ENCODE data around the gene ARIH2. TPM values are rescaled to one million over a fixed set of nuclear protein-coding genes. Genes with fewer than 3 reads are reported as not detected.

ARIH2 gene
- total RNA-seq, 1 experiment from 2014 or later, result 76.8 TPM

GRCh38 chr3:48945891-48946549 is 27.4 kb downstream of the ARIH2 start:
- no peak for TF ChIP-seq EZH2 (IDR thresholded peaks at IDR 0.05; ENCODE audit: borderline replicate concordance, low read depth, low read length, poor library complexity, severe bottlenecking)
- TF ChIP-seq CTCF (conservative IDR thresholded peaks at IDR 0.05; ENCODE audit: low read depth, low read length), result no peak
- H3K4me1 ChIP-seq (ENCODE audit: insufficient read depth, low read length, poor library complexity, severe bottlenecking), result no peaks in the 10 kb centered on the region
- H3K9me3 ChIP-seq (ENCODE audit: low read depth, low read length, poor library complexity, severe bottlenecking), result no peaks in the 10 kb centered on the region
- no peak overlapping the region for H3K4me3 ChIP-seq (ENCODE audit: low read depth, low read length, poor library complexity, severe bottlenecking)
- H3K27ac ChIP-seq (ENCODE audit: low read depth, low read length, poor library complexity, severe bottlenecking), result no peak overlapping the region
- ChIA-PET POLR2A (ENCODE audit: low non-redundant PET) (no interaction called here), CTCF (no interaction called here)
- intact Hi-C loops (cut with micrococcal nuclease; ENCODE audit: unreplicated experiment), result no loop called here
- no peaks in the 10 kb centered on the region for H3K27me3 ChIP-seq (replicated peaks; ENCODE audit: insufficient read depth, low read depth, low read length, poor library complexity)
- no peak for DNase-seq (ENCODE audit: low spot score)
- no peaks in the 10 kb centered on the region for H3K36me3 ChIP-seq (ENCODE audit: insufficient read depth, low read length, poor library complexity, severe bottlenecking)
- no TSS peak for BruUV-seq (replicated peaks)

GRCh38 chr3:48949376-48949717 is 30.7 kb downstream of the ARIH2 start:
- Histone ChIP-seq H3K27me3 (replicated peaks; ENCODE audit: insufficient read depth, low read depth, low read length, poor library complexity) (no peaks in the 10 kb centered on the region), H3K27ac (ENCODE audit: low read depth, low read length, poor library complexity, severe bottlenecking) (no peak overlapping the region), H3K9me3 (ENCODE audit: low read depth, low read length, poor library complexity, severe bottlenecking) (no peaks in the 10 kb centered on the region), H3K4me1 (ENCODE audit: insufficient read depth, low read length, poor library complexity, severe bottlenecking) (no peaks in the 10 kb centered on the region), H3K4me3 (ENCODE audit: low read depth, low read length, poor library complexity, severe bottlenecking) (no peak overlapping the region), H3K36me3 (ENCODE audit: insufficient read depth, low read length, poor library complexity, severe bottlenecking) (no peaks in the 10 kb centered on the region)
- CTCF ChIA-PET, result no interaction called here
- intact Hi-C loops (cut with micrococcal nuclease; ENCODE audit: unreplicated experiment), result no loop called here
- no TSS peak for BruUV-seq (replicated peaks)
- DNase-seq (ENCODE audit: low spot score), result no peak
- POLR2A ChIA-PET (ENCODE audit: low non-redundant PET), result no interaction called here
- no peak for TF ChIP-seq CTCF (conservative IDR thresholded peaks at IDR 0.05; ENCODE audit: low read depth, low read length)
- TF ChIP-seq EZH2 (IDR thresholded peaks at IDR 0.05; ENCODE audit: borderline replicate concordance, low read depth, low read length, poor library complexity, severe bottlenecking), result no peak

GRCh38 chr3:48950051-48950450 is 31.4 kb downstream of the ARIH2 start:
- ChIA-PET CTCF (no interaction called here), POLR2A (ENCODE audit: low non-redundant PET) (no interaction called here)
- no peak for TF ChIP-seq EZH2 (IDR thresholded peaks at IDR 0.05; ENCODE audit: borderline replicate concordance, low read depth, low read length, poor library complexity, severe bottlenecking)
- no peak for TF ChIP-seq CTCF (conservative IDR thresholded peaks at IDR 0.05; ENCODE audit: low read depth, low read length)
- H3K36me3 ChIP-seq (ENCODE audit: insufficient read depth, low read length, poor library complexity, severe bottlenecking), result no peaks in the 10 kb centered on the region
- no peak overlapping the region for H3K4me3 ChIP-seq (ENCODE audit: low read depth, low read length, poor library complexity, severe bottlenecking)
- no peak for DNase-seq (ENCODE audit: low spot score)
- intact Hi-C loops (cut with micrococcal nuclease; ENCODE audit: unreplicated experiment), result no loop called here
- H3K9me3 ChIP-seq (ENCODE audit: low read depth, low read length, poor library complexity, severe bottlenecking), result no peaks in the 10 kb centered on the region
- no peaks in the 10 kb centered on the region for H3K4me1 ChIP-seq (ENCODE audit: insufficient read depth, low read length, poor library complexity, severe bottlenecking)
- no peak overlapping the region for H3K27ac ChIP-seq (ENCODE audit: low read depth, low read length, poor library complexity, severe bottlenecking)
- no TSS peak for BruUV-seq (replicated peaks)
- no peaks in the 10 kb centered on the region for H3K27me3 ChIP-seq (replicated peaks; ENCODE audit: insufficient read depth, low read depth, low read length, poor library complexity)
